ENCODE measurements around the gene NLGN3. TPM values are rescaled to one million over a fixed set of nuclear protein-coding genes. Genes with fewer than 3 reads are reported as not detected.

NLGN3 gene
- polyA plus RNA-seq, 1 experiment, result 0.27 TPM

DNA sequence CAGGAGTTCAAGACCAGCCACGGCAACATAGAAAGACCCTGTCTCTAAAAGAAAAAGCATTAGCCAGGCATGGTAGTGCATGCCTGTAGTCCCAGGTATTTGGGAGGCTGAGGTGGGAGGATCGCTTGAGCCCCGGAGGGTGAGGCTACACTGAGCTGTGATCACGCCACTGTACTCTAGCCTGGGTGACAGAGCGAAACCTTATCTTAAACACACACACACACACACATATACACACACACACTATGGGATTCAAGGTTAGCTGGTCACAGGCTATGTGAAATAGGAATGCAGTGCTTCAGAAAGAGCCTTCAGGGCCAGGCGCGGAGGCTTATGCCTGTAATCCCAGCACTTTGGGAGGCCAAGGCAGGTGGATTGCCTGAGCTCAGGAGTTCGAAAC, 23.5 kb downstream of the NLGN3 start:
- CTCF ChIA-PET, result no interaction called here
- POLR2A ChIA-PET, result no interaction called here
- Histone ChIP-seq H3K36me3 (ENCODE audit: control insufficient read depth, insufficient read depth, low read length) (no peaks in the 10 kb centered on the region), H3K27me3 (ENCODE audit: control insufficient read depth, insufficient read depth, low read length) (no peaks in the 10 kb centered on the region), H3K4me3 (ENCODE audit: low read depth, low read length) (no peak overlapping the region)
- DNase-seq (ENCODE audit: low read depth), result no peak
- TF ChIP-seq, protein P1, sequence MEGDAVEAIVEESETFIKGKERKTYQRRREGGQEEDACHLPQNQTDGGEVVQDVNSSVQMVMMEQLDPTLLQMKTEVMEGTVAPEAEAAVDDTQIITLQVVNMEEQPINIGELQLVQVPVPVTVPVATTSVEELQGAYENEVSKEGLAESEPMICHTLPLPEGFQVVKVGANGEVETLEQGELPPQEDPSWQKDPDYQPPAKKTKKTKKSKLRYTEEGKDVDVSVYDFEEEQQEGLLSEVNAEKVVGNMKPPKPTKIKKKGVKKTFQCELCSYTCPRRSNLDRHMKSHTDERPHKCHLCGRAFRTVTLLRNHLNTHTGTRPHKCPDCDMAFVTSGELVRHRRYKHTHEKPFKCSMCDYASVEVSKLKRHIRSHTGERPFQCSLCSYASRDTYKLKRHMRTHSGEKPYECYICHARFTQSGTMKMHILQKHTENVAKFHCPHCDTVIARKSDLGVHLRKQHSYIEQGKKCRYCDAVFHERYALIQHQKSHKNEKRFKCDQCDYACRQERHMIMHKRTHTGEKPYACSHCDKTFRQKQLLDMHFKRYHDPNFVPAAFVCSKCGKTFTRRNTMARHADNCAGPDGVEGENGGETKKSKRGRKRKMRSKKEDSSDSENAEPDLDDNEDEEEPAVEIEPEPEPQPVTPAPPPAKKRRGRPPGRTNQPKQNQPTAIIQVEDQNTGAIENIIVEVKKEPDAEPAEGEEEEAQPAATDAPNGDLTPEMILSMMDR (IDR thresholded peaks at IDR 0.05; ENCODE audit: insufficient read depth, low read depth, low read length), result no peak

DNA sequence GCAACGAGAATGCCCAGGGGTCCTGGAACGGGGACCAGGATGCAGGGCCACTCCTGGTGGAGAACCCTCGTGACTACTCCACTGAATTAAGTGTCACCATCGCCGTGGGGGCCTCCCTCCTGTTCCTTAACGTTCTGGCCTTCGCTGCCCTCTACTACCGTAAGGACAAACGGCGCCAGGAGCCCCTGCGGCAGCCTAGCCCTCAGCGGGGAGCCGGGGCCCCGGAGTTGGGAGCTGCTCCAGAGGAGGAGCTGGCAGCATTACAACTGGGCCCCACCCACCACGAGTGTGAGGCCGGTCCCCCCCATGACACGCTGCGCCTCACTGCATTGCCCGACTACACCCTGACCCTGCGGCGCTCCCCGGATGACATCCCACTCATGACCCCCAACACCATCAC, 24.9 kb downstream of the NLGN3 start:
- no peak for DNase-seq (ENCODE audit: low read depth)
- no peaks in the 10 kb centered on the region for H3K27me3 ChIP-seq (ENCODE audit: control insufficient read depth, insufficient read depth, low read length)
- no peak overlapping the region for H3K4me3 ChIP-seq (ENCODE audit: low read depth, low read length)
- CTCF ChIA-PET, result no interaction called here
- TF ChIP-seq, protein P1 (IDR thresholded peaks at IDR 0.05; ENCODE audit: insufficient read depth, low read depth, low read length), result no peak
- POLR2A ChIA-PET, result no interaction called here
- no peaks in the 10 kb centered on the region for H3K36me3 ChIP-seq (ENCODE audit: control insufficient read depth, insufficient read depth, low read length)

DNA sequence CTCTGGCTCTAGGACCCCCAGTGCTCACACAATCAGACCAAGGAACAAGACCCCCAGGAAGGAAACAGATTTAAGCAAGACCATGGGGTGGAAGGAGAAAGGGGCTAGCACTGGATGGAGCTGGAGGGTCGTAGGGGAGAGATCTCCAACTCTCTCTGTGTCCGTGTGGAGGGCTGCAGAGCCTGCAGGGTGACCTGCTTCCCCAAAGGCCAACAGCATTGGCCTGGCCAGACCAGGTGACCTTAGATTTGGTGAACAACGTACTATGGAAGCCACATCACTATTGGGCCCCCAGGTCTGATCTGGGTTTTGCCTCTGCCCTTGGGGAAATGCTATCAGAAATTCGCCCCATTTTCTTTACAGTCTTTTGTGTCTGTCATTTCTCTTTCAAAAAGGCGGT, 26.0 kb downstream of the NLGN3 start:
- DNase-seq (ENCODE audit: low read depth), result no peak
- POLR2A ChIA-PET, result no interaction called here
- no peaks in the 10 kb centered on the region for H3K27me3 ChIP-seq (ENCODE audit: control insufficient read depth, insufficient read depth, low read length)
- H3K36me3 ChIP-seq (ENCODE audit: control insufficient read depth, insufficient read depth, low read length), result no peaks in the 10 kb centered on the region
- no peak overlapping the region for H3K4me3 ChIP-seq (ENCODE audit: low read depth, low read length)
- TF ChIP-seq, protein P1 (IDR thresholded peaks at IDR 0.05; ENCODE audit: insufficient read depth, low read depth, low read length), result no peak
- CTCF ChIA-PET, result no interaction called here

DNA sequence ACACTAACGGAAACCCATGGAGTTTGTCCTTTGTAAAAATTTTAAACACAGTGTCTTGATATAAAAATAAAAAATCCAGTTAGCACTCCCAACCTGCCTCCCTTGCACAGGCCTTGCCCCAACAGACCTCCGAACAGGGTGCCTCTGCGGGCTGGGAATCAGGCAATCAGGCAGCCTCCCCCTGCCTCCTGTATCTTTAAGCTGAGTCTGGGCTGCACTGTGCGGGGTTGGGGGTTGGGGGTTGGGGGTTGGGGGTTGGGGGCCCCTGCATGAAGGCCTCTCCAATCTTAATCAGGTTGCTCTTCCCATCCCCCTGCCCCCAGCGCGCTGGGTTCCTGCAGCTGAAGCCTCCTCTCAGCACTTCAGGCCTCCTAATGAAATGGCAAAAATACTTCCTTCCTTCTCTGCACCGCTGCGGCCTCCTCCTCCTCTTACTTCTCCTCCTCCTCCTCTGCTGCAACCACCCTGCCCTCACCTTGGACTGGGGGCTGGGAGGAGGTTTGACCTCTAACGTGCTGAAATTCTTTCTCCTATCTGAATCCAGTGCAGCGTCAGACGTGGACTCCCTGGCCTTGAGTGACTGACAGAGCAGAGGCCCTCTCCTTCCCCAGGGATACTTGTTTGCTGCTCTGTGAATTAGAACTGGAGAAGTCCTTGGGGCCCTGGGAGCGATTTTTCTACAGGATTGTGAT, 26.6 kb downstream of the NLGN3 start:
- CTCF ChIA-PET, result no interaction called here
- no peaks in the 10 kb centered on the region for H3K27me3 ChIP-seq (ENCODE audit: control insufficient read depth, insufficient read depth, low read length)
- TF ChIP-seq, protein P1 (IDR thresholded peaks at IDR 0.05; ENCODE audit: insufficient read depth, low read depth, low read length), result no peak
- no peak overlapping the region for H3K4me3 ChIP-seq (ENCODE audit: low read depth, low read length)
- no peaks in the 10 kb centered on the region for H3K36me3 ChIP-seq (ENCODE audit: control insufficient read depth, insufficient read depth, low read length)
- POLR2A ChIA-PET, result no interaction called here
- DNase-seq (ENCODE audit: low read depth), result no peak

DNA sequence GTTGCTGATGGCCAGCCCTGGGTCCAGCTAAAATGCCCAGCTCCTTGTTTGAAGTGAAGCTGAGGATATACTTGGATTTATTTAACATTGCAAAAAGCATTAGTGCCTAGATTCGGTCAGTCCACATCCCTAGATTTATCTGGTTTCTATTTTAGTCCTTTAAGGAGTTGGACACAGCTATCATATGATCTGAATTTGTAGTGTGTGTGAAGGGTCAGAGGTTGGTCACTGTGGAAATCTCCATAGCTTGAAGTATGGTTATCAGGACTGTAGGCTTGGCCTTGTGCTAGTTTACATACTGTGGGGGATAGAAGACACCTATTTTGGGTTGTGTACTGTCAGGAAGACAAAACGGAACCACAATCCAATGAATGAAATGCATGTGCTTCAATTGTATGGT, 28.8 kb downstream of the NLGN3 start:
- ChIA-PET POLR2A (no interaction called here), CTCF (no interaction called here)
- TF ChIP-seq, protein P1 (IDR thresholded peaks at IDR 0.05; ENCODE audit: insufficient read depth, low read depth, low read length), result no peak

More for the DNA sequence above, 28.8 kb downstream of the NLGN3 start:
- Histone ChIP-seq H3K36me3 (ENCODE audit: control insufficient read depth, insufficient read depth, low read length) (no peaks in the 10 kb centered on the region), H3K4me3 (ENCODE audit: low read depth, low read length) (no peak overlapping the region), H3K27me3 (ENCODE audit: control insufficient read depth, insufficient read depth, low read length) (no peaks in the 10 kb centered on the region)
- DNase-seq (ENCODE audit: low read depth), result no peak
